ENCODE data around the gene NTNG1.

Gene NTNG1

DNA sequence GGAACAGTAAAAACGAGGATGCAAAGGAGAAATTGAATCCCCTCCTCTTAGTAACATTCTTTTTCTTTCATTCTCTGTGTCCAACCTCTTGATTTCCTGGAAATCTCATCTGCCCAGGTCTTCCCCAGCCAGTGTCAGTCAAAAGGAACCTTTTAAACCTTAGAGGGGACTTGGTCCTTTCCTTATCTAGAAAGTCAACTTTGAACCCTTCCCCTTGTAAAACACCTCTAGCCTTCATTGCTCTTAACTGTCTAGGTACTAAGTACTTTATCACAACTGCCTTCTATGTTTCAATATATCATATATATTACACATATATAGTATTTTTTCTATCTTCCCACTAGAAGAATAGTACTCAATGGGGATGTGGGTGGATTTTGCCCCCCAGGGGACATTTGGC lies 282.1 kb downstream of the NTNG1 start:
- no peak for DNase-seq

DNA sequence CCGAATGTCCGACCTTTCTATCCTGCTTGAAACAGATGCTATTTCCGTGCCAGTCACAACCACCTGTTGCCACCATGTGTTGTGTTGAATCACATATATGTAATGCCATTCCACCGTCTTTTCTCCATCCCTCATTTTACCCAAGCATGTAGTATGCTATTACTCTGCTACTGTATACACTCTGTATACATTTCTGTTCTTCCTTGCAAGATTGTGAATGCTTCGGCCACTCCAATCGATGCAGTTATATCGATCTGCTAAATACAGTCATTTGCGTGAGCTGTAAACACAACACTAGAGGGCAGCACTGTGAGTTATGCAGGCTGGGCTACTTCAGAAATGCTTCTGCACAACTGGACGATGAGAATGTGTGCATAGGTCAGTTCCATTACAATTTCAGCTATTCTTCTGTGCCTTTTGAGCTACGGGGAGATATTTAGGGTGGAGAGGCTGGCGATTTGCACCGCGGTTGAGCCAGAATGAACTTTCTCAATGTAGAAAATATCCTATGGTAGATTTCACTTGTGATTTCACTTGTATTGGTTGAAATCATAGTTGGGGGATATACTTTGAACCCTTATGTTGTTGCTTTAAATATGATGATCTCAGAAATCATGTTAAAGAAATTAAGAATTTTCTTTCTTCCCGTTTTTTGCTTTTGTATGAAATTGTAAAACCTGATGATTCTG lies 289.8 kb downstream of the NTNG1 start:
- DNase-seq = no peak

DNA sequence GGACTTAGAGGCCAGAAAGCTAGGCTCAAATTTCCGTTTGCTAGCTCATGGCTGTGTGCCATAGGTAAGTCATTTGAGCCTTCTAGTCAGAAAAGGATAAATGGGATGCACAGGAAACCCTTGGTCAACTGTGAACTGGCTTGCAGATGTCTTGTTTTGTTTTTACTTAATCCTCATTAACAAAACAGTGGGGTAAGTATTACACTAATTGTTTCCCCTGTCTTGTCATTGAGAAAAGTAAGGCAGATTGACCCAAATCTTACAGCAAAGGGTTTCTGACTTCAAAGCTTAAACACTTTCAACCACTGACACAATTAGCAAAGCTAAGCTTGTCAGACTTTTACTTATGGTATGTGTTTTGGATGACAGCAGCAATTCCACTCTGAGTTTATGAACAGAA lies 291.3 kb downstream of the NTNG1 start:
- DNase-seq = no peak

DNA sequence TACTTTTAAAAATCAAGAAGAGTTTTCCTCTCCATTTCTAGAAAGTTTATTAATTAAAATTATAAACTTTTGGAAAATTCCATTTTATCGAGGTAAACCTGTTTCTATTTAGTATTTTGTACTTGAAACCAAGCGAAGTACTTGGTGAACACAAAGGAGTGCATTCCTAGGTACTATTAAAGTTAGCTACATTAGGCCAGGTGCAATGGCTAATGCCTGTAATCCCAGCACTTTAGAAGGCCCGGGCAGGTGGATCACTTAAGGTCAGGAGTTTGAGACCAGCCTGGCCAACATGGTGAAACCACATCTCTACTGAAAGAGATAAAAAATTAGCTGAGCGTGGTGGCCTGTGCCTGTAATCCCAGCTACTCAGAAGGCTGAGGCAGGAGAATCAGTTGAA lies 292.2 kb downstream of the NTNG1 start:
- DNase-seq = no peak

DNA sequence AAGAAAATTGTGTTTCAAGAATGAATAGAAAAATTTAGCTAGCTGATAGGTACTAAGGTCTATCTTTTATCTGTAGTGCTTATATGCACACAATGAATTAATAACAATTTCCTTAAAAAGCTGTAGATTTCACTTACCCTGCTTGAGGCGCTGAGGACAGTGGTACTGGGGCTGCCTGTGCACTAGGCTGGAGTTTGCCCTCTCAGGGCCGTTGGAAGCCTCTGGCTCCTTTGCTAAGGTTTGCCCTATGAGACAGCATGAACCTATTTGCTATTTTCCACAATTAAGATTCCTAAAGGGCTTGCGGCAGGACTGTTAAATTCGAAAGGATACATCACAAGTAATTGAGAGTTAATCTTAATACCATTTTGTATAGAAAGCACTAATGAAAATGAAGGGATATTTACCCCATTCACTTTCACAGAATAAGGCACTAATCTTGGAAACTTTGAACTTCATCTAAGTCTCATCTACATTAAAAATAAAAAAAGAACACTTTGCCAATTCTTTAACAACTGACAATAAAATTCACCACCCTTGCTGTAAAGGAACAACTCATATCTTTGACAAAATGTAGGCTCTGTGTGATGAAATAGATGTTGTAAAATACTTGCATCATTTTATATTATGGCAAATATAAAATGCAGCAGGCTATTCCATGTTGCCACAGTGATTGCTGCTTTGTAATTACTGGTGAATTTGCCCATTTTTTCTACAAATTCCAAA lies 293.0 kb downstream of the NTNG1 start:
- no peak for DNase-seq

DNA sequence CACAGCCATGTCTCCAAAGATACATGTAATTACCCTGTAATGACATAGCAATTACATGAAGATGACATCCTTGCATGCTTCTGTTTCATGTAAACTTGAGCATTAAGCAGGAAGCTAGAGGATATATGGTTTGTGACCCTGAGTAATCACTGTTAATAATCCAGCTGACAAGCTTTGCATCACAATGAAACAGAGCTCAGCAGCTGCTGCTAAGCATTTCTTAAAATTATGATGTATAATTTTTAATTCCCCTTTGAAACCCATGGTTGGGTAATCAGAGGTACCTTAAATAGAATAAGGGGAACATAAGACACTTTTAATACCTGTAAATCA lies 293.5 kb downstream of the NTNG1 start:
- DNase-seq = no peak

DNA sequence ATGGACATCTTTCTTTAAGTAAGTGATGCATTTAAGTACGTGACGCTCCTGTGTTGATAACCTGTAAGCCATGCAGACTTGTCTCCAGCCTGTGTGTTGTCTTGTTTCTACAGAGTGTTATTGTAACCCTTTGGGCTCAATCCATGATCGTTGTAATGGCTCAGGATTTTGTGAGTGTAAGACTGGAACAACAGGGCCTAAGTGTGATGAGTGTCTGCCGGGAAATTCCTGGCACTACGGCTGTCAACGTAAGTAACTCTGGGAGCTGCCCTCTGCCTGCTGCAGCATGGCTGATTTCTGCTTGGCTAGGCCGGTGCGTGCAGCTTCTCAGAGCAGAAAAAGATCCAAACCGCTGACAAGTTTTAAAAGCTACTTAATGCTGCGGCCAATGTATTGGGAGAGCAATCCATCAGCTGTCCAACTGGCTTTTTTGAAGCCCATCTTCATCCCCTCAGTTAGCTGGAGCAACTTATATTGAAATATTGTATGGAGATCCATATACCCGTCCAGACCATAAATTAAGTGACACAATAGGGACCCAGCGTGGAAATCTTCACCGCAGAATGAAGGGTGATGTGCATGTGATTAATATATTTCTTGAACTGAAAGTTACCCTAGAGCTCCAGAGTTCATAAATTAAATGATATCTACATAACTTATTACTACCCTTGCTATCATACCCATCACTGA lies 295.9 kb downstream of the NTNG1 start:
- DNase-seq = no peak

DNA sequence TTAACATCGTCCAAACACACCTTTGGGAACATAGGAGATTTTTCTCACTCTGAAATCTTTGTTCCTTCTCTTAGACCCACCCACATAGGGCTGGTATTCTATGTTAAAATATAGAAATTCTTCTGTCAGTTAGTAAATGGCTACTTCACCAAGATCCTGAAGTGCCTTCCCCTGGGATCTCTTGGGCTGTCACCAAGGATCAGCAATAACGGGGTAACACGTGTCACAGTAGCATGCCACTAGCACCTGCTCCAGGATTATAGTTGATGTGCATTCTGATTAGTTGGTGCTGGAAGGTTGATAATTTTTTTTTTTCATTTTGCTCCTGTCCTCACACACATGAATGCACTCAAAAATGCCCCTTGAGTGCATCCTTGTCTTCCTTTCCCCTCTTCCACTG lies 298.7 kb downstream of the NTNG1 start:
- no peak for DNase-seq

DNA sequence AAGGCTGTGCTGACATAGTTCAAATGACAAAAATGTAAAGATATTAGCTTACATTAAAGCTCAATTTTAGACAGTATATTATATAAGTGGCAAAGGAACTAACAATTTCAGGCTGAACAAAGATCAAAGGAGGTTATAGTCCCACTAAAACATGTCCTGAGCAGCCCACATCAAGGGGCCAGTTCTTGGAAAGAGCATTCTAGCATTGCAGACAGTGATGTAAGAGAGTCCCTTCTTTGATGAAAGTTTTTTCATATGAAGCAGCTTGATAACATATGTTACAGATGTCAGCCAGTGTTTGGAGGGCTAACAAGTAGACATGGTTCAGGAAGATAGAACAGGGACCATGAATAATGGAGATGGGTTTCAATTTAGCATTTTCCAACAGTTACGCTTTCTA lies 301.7 kb downstream of the NTNG1 start:
- DNase-seq = no peak

DNA sequence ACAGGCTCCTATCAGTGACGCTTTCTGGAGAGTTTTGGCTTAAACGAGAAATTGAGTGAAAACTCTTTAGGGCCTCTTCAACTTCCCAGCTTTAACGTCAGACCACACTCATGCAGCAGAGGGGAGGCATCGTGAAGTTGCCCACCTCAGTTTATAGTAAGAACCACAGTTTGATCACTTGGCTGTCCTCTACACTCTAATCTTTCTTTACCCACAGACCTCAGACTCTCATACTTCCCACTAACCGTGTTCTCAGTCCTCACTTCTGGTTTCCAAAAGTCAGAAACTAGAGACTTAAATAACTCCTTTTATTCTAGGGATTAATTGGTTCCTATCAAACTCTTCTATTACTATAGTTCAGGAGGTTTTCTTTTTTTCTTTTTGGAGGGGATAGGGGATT lies 302.2 kb downstream of the NTNG1 start:
- DNase-seq = no peak

DNA sequence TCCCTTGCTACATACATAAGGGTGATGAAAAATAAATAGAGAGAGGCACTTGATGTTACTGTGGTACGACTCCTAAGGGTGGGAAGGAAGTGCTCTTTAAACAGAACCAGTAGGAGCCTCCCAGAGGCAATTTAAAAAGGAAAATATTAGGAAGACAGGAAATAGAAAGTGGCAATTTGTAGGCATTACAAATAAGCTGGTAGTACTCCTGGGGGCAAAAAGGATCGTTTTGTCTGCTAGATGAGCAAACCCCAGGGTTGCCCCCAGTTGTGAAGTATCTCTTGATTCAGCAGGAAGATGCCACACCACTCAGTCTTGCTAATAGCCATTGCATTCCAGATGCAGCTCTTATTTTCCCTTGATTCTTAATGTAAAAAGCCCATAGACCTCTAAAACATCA lies 303.0 kb downstream of the NTNG1 start:
- DNase-seq = no peak

DNA sequence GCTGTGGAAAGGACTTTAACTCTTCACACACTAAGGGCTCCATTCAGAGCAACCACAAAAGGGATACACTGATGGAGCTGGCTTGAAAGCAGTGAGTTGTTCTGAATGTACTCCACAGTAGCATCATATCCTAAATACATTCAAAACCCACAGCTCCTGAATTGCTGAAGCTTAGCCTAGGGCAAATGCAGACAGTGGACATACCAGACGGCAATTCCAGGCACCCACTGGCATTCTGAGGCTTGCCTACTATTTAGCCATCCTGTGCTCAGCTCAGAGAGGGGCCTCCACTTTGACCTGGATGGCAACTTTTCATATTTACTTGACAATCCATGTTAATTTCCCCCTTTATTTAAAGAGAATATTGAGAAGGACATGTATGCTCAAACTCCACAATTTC lies 303.5 kb downstream of the NTNG1 start:
- no peak for DNase-seq

DNA sequence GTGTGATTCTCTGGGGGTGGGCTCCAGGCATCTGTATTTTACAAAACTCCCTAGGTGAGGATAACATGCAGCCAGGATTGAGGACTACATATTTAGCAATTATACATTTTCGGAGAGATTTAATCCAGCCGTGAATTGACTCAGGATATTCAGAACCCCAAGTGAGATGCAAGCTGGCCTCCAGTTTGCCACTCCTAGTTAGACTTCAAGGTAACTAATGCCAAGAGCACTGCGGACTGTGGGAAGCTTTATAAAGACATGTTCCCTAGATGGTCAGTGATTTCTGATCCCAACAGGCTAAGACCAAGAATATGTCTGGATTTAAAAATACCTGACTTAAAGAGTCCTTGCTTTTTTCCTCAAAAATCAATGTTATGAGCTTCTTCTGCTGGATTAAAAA lies 308.5 kb downstream of the NTNG1 start:
- DNase-seq = no peak

DNA sequence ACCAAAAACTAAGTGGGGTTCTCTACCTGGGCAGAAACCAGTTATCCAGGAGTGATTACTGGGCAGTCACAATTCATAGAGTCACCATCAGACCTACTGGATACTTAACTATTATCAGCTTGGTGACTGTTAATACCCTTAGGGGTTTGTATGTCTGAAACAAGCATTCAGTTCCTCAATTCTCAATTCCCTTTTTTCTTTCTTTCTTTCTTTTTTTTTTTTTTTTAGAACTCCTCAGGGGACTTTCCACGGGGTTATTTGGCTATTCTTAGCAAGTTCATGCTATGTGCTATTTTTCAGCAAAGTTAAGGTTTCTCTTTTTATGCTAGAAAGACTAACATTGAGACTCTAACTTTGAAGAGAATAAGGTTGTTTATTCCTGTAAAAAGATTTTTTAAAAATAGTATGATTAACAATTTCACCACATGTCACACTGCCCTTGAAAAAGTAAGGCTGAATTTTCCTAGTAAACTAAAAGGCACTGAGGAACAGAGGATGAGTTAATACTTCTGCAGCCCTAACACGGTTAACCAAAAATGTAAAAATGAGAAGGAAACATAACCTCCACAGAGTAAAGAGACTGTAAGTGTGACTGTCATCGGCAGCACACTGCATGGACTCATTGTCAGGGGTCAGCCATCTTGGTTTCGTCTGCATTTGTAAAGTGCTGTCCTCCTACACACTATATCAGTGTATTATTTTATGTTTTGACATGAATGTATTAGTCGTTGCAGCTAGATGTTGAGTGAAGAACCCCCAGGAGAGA lies 310.2 kb downstream of the NTNG1 start:
- DNase-seq = no peak

DNA sequence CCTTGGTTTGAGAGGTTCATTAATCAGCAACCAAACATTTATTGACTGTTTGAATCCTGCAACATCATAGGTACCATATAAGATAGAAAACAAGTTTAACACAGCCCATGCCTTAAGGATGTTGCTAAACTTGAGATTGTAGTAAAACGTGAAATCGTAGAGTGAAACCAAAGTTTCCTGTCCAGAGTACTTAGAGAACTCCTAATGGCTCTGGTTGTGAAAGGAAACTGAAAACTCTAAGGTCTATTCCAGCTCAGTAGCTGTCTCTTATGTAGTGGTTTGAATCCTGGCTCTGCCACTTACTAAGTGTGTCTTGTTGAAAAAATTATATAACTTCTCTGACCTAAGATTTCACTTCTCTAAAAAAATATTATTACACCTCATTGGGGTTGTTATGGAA lies 310.9 kb downstream of the NTNG1 start:
- no peak for DNase-seq

DNA sequence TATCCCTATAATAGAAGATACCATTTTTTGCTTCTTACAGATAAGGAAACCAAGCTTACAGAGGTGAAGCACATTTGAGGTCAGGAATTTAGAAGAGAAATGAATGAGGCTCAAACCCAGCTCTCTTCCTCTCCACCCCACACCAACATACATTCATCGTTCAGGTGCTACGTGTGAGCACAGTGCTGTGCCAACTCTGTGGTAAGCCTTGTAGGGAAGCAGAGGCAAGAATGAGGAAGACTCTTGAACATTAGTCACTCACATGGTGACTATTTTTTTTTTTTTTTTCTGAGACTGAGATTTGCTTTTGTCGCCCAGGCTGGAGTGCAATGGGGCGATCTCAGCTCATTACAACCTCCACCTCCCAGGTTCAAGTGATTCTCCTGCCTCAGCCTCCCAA lies 314.0 kb downstream of the NTNG1 start:
- no peak for DNase-seq

DNA sequence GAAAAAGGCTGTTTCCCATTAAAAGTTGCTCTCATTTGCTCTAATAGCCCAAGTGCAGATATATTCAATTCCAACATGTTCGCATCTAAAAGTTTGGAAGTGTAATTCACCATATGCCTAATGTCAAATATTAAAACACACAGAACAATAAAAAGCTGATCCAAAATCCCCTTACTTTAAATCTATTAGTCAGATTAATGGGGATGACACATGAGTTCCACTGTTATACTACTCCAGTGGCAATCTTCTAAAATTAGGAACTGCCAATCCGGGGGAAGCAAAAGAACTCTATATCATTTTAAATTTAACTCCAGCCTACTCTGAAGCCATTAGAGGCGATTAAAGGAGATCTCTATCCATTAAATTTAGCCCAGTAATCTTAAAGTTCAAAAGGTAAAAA lies 317.1 kb downstream of the NTNG1 start:
- no peak for DNase-seq

DNA sequence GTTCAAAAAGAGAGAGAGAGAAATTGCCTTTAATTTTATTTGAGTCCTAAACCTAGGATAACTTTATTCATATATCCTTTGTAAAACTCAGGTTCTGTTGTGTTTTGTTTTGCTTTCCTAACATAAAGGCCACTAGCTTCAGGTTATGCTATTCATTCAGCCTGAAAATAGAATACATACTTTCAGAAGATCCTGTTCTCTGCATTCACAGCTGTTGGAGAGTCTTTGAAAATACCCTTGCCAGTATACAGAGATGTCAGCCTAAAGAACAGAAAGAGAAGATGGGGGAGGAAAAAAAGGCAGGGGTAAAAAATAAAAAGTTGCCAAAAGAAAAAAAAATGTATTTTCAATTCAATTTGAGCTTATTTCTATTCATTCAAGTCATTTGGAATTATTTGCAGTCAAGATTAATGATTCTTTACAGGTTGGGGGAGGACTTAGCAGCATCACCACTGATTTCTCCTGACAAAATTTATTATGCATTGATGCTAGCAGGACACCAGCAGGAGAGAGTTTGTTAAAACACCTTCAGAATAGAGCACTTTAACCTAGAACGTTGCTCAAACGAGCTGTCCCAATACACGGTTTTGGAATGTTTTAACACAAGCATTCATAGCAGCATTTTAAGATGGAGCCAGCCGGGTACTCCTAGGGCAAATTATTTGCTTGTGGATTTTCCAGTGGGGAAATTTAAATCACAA lies 318.5 kb downstream of the NTNG1 start:
- DNase-seq = no peak

DNA sequence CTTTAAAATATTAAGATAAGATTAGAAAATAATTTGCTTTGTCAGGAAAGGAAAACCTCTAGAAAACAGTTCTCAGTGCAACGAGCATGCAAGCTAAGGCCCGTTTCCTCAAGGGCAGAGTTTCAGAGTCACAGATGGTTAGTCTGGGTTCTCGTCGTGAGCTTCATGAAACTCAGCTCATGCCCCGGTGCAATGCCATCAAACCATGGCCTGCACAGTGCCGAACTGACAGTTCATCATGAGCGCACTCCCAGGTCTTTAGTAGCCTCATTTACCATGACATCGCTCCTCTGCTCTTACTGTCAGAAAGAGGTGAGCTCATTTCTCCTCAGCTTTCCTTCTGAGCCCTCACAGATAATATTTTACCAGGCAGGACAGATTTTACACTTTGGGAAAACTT lies 319.2 kb downstream of the NTNG1 start:
- no peak for DNase-seq

DNA sequence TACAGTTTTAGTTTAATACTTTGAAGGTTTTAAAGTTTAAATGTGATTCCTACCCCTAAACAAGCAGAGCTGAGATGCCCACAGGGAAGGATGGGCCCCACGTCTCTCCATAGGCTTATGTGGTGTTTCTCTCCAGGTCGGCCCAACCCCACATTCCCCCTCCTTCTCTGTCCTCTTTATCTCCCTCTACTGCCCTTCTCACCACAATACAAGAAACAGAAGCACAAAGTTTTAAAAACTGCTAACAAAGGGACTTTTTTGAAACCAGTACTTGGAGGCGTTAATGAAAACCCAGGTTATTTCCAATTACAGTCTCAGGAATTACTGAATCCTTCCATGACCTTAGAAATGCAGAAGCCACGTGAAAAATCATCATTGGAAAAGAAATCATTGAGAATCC lies 324.0 kb downstream of the NTNG1 start:
- no peak for DNase-seq

DNA sequence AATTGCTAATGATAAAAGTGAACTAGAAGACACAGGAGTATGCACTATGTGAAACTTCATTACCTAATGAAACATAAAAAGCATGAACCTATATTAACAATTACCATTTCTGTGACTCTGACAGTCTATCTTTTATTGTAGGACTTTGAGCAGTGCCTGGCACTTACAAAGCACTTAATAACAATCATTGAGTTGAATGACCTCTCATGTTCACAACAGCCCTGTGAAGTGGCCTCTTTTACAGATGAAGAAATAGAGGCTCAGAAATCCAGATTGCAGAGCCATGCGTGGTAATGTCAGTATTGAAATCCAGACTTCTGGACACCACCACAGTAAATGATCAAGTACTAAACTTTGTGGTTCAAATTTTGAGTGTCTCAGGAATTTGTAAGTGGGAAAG lies 326.4 kb downstream of the NTNG1 start:
- DNase-seq = no peak

DNA sequence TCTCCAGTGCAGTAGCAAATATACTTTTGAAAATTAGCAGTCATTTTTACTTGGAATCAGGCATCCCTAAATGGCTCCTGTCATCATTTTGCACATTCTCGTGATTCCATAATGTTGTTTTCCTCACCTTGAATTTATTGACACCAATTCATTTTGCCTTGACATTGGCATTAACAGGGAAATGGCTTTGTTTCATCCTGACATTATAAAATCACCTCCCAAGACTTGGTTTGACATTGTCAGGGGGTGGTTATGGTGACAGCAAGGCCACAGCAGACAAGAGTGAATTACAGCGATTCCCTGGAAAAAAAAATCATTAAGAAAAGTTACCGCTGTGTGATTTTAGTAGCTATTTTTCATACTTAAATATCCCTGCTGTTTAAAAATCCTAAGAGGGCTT lies 327.0 kb downstream of the NTNG1 start:
- DNase-seq = no peak

DNA sequence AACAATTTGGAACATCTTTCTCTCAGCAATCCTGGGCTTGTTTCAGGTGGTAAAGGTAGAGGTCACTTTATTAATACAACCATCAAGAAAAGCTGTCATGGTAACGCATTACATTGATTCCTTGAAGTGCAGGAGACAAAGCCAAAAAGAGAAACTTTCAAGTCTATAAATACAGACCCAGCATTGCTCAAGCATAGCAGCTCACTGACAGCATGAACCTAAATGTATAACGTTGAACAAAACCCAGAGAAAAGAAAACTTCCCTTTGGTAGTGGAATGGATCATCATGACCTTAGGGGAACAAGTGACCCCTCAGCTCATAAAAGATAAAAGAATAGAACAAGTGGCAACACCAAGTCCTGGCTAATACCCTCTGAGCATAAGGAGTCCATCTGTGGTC lies 332.2 kb downstream of the NTNG1 start:
- DNase-seq = no peak

All from activated naive CD4-positive, alpha-beta T cell treated with anti-CD3 and anti-CD28 coated beads, Interleukin-2, amount 50 U/mL, for 16 hours (primary cell).